Frontal cortex (tissue), 4 donors: ENCODE results near the gene STX7. TPM values are rescaled to one million over a fixed set of nuclear protein-coding genes. Genes with fewer than 3 reads are reported as not detected.

ENCODE experiments used
- DNase-seq, 2 donors: peaks; one replicate each; pipeline ENCODE4 v3.0.0; 2012; ENCODE audit warnings: low spot score in 2 of 2
- FAIRE-seq: peaks from 2 replicates; lab custom pipeline; 2012; peaks lifted over from hg19 to GRCh38; lab: Jason Lieb, UNC
- total RNA-seq: library from RNA; depleted of rRNA; stranded (reverse); fragments of >200 nt; gene quantifications from one replicate; pipeline ENCODE4 v1.2.3, GENCODE V29; 2014
- donor health status: control.
- donor health status: control.
- donor health status: control.

Gene STX7
- total RNA-seq, 1 donor from 2014 or later: 82.7 TPM

GRCh38 chr6:132425176-132425575 lies 87.7 kb downstream of the STX7 start:
- FAIRE-seq: no peak
- DNase-seq: no peak

- FAIRE-seq: no peak
- no peak for DNase-seq
These were observed 89.1 kb downstream of the STX7 start for GRCh38 chr6:132423839-132424238.

DNA sequence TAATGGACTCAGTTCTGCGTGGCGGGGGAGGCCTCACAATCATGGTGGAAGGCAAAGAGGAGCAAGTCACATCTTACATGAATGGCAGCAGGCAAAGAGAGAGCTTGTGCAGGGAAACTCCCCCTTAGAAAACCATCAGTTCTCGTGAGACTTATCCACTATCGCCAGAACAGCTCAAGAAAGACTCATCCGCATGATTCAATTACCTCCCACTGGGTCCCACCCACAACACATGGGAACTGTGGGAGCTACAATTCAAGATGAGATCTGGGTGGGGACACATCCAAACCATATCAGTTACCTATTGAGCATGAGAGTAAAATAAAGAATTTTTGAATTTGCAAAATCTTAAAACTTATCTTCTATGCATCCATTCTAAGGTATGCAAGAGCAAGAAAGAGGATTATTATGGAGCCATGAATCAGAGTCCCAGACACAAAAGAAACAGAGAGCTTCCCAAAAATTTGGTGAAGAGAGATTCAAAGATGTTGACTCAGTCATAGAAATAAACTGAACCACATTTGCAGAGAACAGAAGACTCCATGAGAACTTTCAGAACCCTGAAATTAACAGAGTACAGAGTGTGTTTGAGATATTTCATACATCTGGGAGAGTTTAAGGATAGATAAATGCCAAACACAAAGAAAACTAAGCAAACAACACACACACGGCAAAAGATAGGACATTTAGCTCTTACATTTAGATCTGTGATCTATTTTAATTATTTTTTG lies 94.5 kb downstream of the STX7 start:
- no peak for FAIRE-seq
- no peak for DNase-seq

- no peak for FAIRE-seq
- no peak for DNase-seq
These were observed 98.2 kb downstream of the STX7 start for GRCh38 chr6:132414761-132415160.

GRCh38 chr6:132414322-132414721 lies 98.6 kb downstream of the STX7 start:
- no peak for FAIRE-seq
- no peak for DNase-seq

DNA sequence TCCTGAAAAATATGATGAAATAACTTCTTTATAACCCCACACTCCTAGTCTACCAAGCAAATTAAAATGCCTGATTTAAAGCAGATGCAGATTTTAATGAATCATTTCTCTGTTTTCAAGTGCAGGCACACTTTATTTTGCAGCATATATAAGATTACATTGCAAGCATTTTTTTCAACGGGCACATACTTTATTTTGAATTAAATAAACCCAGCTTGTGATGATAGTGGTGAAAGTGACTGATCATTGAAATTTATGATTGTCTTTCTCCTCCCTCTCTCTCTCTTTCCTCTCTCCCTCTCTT lies 99.5 kb downstream of the STX7 start:
- FAIRE-seq: no peak
- DNase-seq: no peak

GRCh38 chr6:132412656-132413498 lies 100.0 kb downstream of the STX7 start:
- no peak for FAIRE-seq

DNA sequence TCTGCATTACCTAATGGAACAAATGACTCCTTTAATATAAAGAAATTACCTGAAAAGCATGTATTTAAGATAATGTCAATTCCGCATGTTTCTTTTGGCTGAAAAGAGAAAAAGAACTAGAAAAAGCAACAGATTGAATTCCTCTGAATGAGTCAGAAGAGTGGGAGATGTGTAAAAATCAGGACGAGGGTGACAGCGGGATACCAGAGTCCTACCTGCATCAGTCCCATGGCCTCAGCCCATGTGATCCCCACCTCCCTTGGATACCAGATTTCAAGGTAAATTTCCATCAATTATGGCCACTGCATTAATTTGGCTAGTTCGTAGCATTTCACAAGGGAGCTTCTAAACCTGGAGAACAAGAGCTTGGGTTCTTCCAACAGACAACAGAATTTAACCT lies 101.6 kb downstream of the STX7 start:
- no peak for DNase-seq
- FAIRE-seq: no peak

More at GRCh38 chr6:132412656-132413498, 100.0 kb downstream of the STX7 start:
- DNase-seq: no peak

GRCh38 chr6:132410830-132411229 lies 102.1 kb downstream of the STX7 start:
- no peak for DNase-seq
- no peak for FAIRE-seq

DNA sequence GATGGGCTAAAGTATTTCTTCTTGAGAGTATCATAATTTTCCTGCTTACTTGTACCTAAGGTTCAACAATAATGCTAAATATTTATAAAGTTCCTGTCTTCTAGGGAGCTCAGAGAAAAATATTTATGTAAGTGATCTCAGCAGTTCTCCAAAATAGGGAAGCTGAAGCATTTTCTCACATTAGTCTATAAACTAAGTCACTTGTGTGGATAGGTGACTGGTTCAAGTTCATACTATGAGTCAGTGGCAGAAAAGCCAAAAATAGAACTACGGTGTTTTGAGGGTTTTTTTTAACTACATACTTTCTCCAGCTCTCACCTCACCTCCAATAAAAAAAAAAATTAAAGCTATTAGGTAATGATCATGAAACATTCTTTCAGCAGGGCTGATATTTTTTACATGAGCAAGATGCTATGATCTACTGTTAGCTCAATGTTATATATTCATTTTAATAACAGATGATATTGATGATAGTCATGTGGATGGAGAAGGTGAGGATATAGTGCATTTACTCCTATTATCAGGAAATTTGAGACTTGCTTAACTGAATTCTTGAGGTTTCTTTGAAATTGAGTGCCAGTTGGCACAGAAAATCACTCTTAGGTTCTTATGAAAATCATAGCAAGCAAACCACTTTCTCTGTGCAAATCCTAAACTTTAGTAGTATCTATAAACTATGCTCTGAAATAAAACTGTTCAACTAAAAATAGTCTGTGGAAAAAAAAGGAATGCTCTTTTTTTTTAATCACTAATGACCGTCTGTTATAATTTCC lies 107.6 kb downstream of the STX7 start:
- no peak for FAIRE-seq
- no peak for DNase-seq

- DNase-seq: no peak
- no peak for FAIRE-seq
These were observed 108.2 kb downstream of the STX7 start for GRCh38 chr6:132404736-132405135.

- DNase-seq (no peak), FAIRE-seq (no peak)
These were observed 108.6 kb downstream of the STX7 start for GRCh38 chr6:132404330-132404729.

- FAIRE-seq: no peak
- DNase-seq: no peak
These were observed 111.2 kb downstream of the STX7 start for GRCh38 chr6:132401618-132402285.

DNA sequence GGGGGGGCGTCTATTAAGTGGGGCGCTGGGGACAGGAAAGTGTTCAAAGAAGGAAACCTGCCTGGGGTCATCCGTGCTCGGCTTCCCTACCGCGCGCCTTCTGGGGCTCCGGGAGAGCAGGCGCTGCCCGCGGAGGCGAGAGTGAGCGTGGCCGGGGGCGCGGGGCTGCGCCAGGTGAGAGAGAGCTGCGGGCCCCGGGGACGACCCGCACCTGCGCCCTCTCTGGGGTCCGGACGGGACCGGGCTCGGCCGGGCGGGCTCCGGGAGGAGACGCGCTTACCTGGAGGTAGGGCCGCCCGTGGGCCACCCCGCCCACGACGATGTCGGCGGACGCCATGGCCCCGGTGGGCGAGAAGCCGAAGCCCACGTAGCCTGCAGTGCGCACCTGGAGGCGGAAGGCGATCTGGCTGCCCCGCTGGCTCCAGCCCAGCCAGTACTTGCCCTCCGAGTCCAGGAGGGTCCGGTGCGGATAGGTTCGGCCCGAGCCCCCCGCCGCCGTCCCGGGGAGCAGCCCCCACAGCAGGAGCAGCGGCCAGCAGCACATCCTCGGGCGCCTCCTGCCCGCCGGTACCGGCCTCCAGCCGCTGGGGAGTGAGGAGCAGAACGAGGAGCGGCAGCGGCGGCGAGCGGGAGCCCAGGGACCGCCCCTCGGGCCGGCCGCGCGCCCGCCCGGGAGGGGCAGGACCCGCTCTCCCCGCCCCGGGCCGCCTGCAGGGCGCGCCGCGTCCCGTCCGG lies 111.9 kb downstream of the STX7 start, which contains the start of gene MOXD1:
Gene MOXD1, minus strand, starts transcription at position 593 of the 735 bp plus-strand sequence. Its CDS starts 49 bp downstream, at position 544.
- FAIRE-seq (no peak), DNase-seq (peak; percentile 50 to 62)

DNA sequence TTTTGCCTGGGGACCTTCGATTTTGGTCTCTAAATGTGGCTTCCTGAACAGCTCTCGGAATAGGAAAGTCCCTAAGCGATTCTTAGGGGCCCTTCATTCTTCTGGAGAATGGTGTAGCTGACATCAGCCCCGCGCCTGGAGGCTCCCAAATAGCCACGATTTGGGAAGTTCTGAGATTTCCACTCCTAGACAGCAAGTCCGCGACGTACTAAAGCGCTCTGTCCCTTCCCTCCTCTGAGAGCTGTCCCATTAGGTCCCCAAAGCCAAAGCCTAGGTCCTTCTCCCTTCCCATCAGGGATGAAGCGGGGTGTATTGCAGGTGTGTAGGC lies 112.4 kb downstream of the STX7 start:
- no peak for DNase-seq
- no peak for FAIRE-seq

GRCh38 chr6:132399376-132400074 lies 113.4 kb downstream of the STX7 start:
- DNase-seq: no peak

More at GRCh38 chr6:132399376-132400074, 113.4 kb downstream of the STX7 start:
- FAIRE-seq: no peak
